GM21528 (cell line): Measurements from ENCODE around the gene AGR3.

Source experiments
- ATAC-seq: cut with Tn5 transposase; IDR thresholded peaks from one replicate; pipeline ENCODE4 v1.9.1; 2021; ENCODE audit warnings: mild to moderate bottlenecking, moderate library complexity; ENCODE audit not compliant: unreplicated experiment, low FRiP score

AGR3 gene

DNA sequence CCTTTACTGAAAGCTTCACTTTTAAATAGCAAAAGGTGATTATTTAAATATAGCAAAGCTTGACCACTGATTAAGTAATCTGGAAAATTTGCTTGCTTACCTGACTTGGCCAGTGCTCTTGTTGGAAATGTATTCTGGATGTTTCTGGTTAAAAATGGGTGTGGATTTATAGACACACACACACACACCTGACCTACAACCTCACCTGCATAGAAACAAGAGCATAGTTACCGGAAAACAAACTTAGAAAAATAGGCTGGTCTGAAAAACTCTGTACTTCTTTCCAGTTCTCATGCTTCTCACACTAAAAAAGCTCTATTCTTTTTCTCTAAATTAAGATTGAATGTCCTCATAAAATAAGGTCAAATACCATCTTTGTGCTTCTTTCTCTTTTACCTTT is at the start of gene AGR3:
TSS of gene AGR3 (minus strand) at position 140 of the 400 bp plus-strand sequence. CDS start 3,365 bp downstream, outside the sequence.
- ATAC-seq = no peak

DNA sequence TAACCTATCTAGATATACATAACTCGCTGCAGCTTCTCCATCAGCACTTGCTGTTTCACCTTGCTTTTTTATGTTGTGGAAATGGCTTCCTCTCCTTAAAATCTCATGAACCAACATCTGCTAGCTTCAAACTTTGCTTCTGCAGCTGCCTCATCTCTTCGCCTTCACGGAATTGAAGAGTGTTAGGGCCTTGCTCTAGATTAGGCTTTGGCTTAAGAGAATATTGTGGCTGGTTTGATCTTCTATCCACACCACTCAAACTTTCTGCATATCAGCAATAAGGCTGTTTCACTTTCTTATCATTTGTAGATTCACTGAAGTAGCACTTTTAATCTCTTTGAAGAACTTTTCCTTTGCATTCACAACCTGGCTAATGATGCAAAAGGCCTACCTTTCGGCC is 49.2 kb upstream of the AGR3 start:
- ATAC-seq = no peak

- peak; percentile 82 for ATAC-seq
Measured at GRCh38 chr7:16929146-16929762, 47.5 kb upstream of the AGR3 start.

- ATAC-seq = no peak
Measured at GRCh38 chr7:16926861-16927260, 45.1 kb upstream of the AGR3 start.

DNA sequence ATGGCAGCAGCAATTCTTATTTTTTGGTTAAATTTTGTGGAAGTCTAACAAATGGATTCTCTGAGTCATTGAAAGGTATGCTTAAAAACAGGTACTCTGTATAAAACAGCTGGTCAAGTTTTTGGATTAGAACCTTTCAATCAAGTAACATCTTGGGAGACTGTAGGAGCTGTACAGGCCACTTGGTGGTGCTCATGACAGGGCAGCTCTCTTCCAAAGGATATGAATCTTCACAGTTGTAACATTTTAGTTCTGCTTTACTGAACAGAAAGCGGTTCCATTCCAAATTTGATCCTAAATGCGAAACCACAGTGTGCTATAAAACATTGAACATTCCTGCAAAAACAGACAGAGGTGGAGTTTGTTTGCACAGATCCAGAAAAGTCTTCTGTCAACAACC is 44.5 kb upstream of the AGR3 start:
- no peak for ATAC-seq

DNA sequence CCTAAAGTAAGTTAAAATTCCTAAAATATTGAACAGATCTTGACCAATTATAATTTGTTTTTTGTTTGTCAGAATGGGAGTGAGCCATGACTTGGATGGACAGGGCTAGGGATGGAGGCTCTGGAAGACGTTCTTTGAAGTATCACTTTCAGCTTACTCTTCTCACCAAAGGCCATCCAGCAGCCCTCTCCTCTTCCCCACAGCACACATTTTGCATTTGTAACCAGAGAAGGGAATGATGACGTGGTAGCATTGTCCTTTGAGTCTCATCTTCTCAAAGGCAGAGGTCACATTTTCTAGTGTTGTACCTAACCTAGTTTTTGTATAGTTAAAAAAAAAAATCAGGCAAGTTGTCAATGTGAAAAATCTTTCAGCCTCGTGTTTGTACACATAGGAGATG is 43.8 kb upstream of the AGR3 start:
- no peak for ATAC-seq

DNA sequence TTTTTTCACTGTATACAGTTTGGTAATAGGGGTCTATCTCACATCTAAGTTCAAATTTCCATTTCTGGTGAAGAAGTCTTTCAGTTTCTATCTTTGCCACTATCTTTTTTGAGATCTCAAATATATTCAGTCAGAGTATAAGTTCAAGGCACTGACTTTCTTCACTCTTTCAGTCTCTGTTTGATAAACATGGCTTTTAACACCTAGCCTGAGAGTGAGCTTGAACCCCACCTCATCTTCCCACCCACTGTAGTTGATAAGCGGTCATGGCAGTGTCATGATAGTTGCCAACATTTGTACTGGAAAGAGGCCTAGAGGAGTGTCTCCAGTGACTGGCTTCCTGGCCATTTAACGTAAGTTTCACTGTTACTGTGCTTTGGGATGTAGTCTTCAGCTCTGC is 41.2 kb upstream of the AGR3 start:
- ATAC-seq = no peak

DNA sequence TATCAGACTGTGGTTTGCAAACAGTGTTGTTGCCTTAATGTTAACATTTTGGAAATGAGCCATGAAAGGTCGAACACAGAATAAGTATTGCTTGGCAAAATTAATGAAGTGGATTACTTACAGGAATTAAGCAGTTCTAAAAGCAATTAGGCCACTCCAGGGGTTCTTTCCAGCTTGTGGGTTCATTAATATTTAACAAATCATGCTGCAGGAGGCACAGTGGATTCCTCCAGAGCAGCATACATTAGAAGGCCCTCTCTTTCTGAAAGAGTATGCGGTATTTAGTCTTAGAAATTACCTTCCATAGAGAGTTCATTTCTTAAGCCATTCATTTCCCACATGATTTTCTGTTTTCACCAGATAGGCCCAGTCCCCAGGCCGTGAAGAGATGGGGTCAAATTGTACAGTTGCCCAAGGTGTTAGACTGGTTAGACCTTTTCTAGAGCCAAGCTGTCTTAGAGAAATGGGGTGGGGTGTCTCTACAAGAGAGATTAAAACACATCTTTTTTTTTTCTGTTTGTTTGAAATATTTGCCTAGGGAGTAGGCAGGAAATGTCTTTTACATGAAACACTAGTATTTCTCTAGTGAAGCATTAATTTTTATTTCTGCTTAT is 40.0 kb upstream of the AGR3 start:
- no peak for ATAC-seq

GRCh38 chr7:16921151-16921550 is 39.4 kb upstream of the AGR3 start:
- no peak for ATAC-seq

- no peak for ATAC-seq
Measured at GRCh38 chr7:16919440-16919839, 37.7 kb upstream of the AGR3 start.

DNA sequence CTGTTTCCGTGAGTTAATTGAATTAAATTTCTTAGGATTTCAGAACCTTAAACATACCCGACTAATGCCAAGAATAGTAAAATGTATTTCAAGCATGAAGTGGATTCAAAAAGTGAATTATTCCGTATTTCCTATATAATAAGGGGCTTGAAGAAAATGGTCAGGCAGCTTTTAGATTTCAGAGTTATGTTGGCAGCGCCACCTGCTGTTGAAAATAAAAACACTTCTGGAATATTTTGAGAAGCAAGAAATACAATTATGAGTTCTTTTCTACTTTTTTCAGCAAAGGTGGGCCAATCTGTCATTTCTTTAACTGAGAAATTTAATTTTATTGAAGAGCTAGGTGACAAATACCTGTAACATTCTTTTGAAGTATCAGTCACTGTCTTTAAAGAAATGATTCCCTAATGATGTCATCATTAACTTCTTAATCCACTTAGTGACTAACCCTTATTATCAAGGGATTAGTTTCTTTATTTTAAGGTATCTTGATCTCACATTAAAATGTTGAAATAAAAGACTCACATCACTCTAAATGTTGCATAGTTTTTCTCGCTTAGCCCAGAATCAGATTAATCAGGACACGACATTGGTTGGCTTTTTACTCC is 36.6 kb upstream of the AGR3 start:
- no peak for ATAC-seq

DNA sequence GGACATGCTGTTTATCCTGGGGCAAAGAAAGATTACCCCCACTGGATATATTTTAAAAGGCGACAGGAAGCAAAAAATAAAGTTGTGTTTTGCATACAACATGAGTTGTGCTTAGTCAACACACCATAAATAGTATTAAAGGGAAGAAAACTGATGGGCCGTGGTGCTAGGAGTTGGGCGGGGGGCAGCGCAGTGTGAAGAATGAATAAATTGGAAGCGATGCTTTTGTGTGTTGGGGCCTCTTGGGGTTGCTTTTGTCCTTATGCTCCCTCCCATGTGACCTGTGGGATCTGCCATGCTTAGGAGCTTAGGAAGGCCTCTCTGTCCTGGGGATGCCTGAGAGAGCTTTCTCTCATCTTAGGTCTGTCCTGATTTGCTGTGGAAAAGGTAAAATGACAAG is 35.0 kb upstream of the AGR3 start:
- ATAC-seq = no peak

DNA sequence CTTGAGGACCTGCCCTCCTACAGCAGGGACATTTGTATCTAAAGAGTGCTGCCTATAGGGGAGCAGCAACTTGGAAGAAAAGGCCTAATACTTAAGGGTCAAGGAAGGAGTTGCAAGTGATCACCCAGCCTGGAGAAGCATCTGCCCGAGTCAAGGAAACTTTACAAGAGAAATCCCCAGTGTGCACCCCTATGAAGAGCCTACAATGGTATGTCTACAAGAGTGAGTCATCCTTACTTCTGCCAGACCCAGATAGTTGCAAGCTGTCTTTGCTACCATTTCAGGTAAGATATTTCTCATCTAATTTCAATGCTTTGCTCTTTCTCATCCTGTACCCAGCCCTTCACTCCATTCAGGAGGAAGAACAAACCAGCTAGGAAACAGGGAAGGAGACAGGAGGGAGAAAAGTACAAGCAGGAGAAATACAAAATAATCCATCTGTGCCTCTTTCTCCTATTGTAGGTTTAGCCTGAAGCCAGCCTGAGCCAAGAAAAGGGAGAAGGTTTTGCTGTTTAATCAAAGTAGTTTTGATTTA is 34.4 kb upstream of the AGR3 start:
- ATAC-seq = no peak

DNA sequence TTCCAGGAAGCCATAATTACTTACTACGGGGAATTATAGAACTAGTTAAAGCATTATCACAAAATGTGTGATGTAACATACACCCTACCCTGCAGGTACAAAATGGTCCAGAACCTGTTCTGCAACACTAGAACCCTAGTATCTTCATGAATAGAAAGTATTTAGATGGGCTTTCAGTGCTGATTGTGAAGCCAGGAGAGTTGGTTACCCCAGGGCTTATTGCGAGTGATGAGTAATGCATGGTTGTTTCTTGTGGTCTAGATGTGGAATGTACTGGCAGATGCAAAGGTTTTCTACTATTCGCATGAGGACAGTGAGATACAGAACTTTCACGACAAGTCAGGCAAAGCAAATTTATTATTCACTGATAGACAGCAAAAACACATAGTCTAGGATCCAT is 33.6 kb upstream of the AGR3 start:
- no peak for ATAC-seq

DNA sequence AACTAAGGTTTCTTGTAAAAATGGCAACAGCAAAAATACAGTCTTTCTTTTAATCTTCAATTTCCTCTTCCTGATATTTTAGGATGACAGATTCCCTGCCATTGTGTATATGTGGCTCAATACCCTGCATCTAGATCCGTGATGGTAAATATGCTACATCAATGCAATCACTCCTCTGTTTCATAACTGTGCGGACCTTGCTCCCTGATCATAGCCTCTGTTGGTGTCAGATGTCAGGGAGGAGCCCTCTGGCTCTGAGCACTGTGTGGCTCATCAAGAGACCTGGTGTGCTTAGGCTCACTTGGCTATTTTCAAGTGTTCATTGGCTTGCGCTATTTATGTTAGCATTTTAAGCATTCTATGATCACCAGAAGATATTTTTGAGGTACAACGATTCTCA is 33.0 kb upstream of the AGR3 start:
- ATAC-seq = no peak

- ATAC-seq = no peak
Measured at GRCh38 chr7:16913643-16914042, 31.9 kb upstream of the AGR3 start.

GRCh38 chr7:16912540-16912939 is 30.8 kb upstream of the AGR3 start:
- no peak for ATAC-seq

GRCh38 chr7:16908561-16908960 is 26.8 kb upstream of the AGR3 start:
- ATAC-seq = no peak

- no peak for ATAC-seq
Measured at GRCh38 chr7:16905300-16906044, 23.7 kb upstream of the AGR3 start.

- no peak for ATAC-seq
Measured at GRCh38 chr7:16904076-16904475, 22.3 kb upstream of the AGR3 start.

DNA sequence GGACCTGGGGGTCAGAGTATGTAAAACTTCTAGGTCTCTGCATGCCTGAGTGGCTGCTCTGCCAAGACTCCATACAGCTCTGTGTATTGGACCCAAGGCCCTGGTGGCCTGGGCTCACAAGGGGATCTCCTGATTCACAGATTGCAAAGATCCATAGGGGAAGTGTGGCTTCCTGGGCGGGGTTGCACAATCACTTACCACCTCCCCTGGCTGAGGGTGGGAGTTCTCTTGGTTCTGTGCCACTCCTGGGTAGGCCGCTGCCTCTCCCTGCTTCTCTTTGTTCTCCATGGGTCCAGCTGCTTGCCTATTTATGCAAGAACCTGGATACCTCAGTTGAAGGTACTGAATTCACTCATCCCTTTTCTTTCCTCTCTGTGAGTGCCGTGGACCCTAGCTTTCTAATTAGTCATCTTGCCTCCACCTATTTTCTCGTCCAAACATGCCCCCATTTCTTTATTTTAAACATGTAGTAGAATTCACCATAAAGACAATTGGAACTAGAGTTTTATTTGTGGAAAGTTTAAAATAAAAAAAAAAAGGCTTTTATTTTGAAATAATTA is 18.5 kb upstream of the AGR3 start:
- ATAC-seq = no peak
